H1 (cell line): ENCODE measurements around the gene SURF2.

Source experiments
- CEBPB ChIP-seq: IDR thresholded peaks from 2 replicates; pipeline ENCODE4 v1.6.1; 2012; ENCODE audit warnings: low read depth, low read length
- CHD2 ChIP-seq: IDR thresholded peaks from 2 replicates; pipeline ENCODE4 v1.6.1; 2012; ENCODE audit warnings: low read length, improper control_type of control experiment
- EGR1 ChIP-seq: IDR thresholded peaks from 2 replicates; pipeline ENCODE4 v1.6.1; 2011; ENCODE audit warnings: low read depth, low read length, borderline replicate concordance
- EP300 ChIP-seq, 2 experiments: IDR thresholded peaks; 1 replicate in 1 of 2; 2 replicates in 1 of 2; pipeline ENCODE4 v1.6.1; 2011 to 2012; ENCODE audit warnings: low read depth in 2 of 2, low read length in 2 of 2, mild to moderate bottlenecking in 2 of 2, borderline replicate concordance in 1 of 2, inconsistent platforms in 1 of 2, moderate library complexity in 1 of 2
- EZH2 ChIP-seq: fragments of 200-600 bp; sonication (generic); IDR thresholded peaks from 2 replicates; pipeline ENCODE4 v1.7.1; 2012; ENCODE audit warnings: low read depth, mild to moderate bottlenecking, moderate library complexity, low read length, inconsistent platforms; ENCODE audit not compliant: severe bottlenecking
- POLR2A ChIP-seq, 2 experiments: IDR thresholded peaks; 1 replicate in 1 of 2; 2 replicates in 1 of 2; pipeline ENCODE4 v1.6.1; 2011; ENCODE audit warnings: low read depth in 2 of 2, low read length in 2 of 2, mild to moderate bottlenecking in 2 of 2; ENCODE audit errors: control extremely low read depth in 1 of 2
- SIN3A ChIP-seq, 2 experiments: IDR thresholded peaks in 1 of 2; conservative IDR thresholded peaks in 1 of 2; 2 replicates each; pipeline ENCODE4 v1.6.1; 2011 to 2012; ENCODE audit warnings: low read length in 2 of 2, improper control_type of control experiment in 1 of 2, low read depth in 1 of 2, mild to moderate bottlenecking in 1 of 2
- TBP ChIP-seq: IDR thresholded peaks from 2 replicates; pipeline ENCODE4 v1.6.1; 2011; ENCODE audit warnings: low read depth, low read length, improper control_type of control experiment
- TCF12 ChIP-seq: IDR thresholded peaks from 2 replicates; pipeline ENCODE4 v1.6.1; 2011; ENCODE audit warnings: low read depth, mild to moderate bottlenecking, low read length
- TF ChIP-seq, protein P1 (sequence below), 3 experiments: IDR thresholded peaks; 1 replicate in 2 of 3; 2 replicates in 1 of 3; pipeline versions ENCODE4 v1.5.1 to v1.6.1; 2011; ENCODE audit warnings: low read length in 3 of 3, mild to moderate bottlenecking in 3 of 3, inconsistent platforms in 2 of 3, low read depth in 1 of 3, moderate library complexity in 1 of 3; ENCODE audit not compliant: insufficient read depth in 1 of 3; ENCODE audit errors: control extremely low read depth in 1 of 3
- TF ChIP-seq, protein P2 (sequence below): IDR thresholded peaks from 2 replicates; pipeline ENCODE4 v1.6.1; 2012; ENCODE audit warnings: inconsistent platforms
- TF ChIP-seq, protein P3 (sequence below): IDR thresholded peaks from 2 replicates; pipeline ENCODE4 v1.6.1; 2011; ENCODE audit warnings: low read depth, mild to moderate bottlenecking, low read length; ENCODE audit not compliant: insufficient read depth

DNA sequence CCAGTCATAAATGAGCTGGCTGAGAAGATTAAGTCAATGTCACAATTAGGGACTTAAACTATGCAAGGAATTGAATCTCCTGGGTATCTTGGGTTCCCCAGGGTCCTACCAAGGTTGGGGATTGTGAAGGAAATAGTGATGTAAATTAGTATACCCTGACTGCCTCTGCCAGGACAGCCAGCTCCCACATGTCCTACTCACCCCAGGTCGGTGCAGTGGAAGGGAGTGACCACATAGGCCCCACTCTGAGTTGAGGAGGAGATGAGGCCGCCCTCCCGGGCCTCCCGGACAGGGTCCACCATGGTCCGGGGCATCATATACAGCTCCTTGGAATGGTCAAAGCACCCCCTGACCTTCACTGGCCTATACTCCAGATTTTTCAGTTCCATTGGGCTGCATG lies 2.8 kb upstream of the SURF2 start:
- TF ChIP-seq POLR2A (IDR thresholded peaks at IDR 0.05; ENCODE audit: control extremely low read depth in 1 of 2, low read depth in 2 of 2, low read length in 2 of 2) (no peak; a peak in 1 of 3 replicates), CHD2 (no peak), EGR1 (no peak), TBP (no peak), SIN3A (conservative IDR thresholded peaks at IDR 0.05 in 1 of 2, IDR thresholded peaks at IDR 0.05 in 1 of 2; ENCODE audit: low read depth in 1 of 2, low read length in 2 of 2) (no peak), TCF12 (no peak), CEBPB (no peak), EP300 (IDR thresholded peaks at IDR 0.05; ENCODE audit: borderline replicate concordance in 1 of 2, low read depth in 2 of 2, low read length in 2 of 2) (no peak), EZH2 (no peak)
- TF ChIP-seq, protein P1, sequence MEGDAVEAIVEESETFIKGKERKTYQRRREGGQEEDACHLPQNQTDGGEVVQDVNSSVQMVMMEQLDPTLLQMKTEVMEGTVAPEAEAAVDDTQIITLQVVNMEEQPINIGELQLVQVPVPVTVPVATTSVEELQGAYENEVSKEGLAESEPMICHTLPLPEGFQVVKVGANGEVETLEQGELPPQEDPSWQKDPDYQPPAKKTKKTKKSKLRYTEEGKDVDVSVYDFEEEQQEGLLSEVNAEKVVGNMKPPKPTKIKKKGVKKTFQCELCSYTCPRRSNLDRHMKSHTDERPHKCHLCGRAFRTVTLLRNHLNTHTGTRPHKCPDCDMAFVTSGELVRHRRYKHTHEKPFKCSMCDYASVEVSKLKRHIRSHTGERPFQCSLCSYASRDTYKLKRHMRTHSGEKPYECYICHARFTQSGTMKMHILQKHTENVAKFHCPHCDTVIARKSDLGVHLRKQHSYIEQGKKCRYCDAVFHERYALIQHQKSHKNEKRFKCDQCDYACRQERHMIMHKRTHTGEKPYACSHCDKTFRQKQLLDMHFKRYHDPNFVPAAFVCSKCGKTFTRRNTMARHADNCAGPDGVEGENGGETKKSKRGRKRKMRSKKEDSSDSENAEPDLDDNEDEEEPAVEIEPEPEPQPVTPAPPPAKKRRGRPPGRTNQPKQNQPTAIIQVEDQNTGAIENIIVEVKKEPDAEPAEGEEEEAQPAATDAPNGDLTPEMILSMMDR (IDR thresholded peaks at IDR 0.05; ENCODE audit: control extremely low read depth in 1 of 3, insufficient read depth in 1 of 3, low read depth in 1 of 3, low read length in 3 of 3): no peak
- TF ChIP-seq, protein P2, sequence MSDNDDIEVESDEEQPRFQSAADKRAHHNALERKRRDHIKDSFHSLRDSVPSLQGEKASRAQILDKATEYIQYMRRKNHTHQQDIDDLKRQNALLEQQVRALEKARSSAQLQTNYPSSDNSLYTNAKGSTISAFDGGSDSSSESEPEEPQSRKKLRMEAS: no peak
- TF ChIP-seq, protein P3, sequence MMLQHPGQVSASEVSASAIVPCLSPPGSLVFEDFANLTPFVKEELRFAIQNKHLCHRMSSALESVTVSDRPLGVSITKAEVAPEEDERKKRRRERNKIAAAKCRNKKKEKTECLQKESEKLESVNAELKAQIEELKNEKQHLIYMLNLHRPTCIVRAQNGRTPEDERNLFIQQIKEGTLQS: no peak
